ENCODE data around the gene TARBP1.

TARBP1 gene

GRCh38 chr1:234369033-234369430 lies 109.9 kb downstream of the TARBP1 start:
- H3K4me3 ChIP-seq (ENCODE audit: low read length) = no peak overlapping the region
- DNase-seq (ENCODE audit: low read depth, low spot score) = no peak

- no peak overlapping the region for H3K4me3 ChIP-seq (ENCODE audit: low read length)
- no peak for DNase-seq (ENCODE audit: low read depth, low spot score)
Observed at GRCh38 chr1:234368320-234369032, 110.5 kb downstream of the TARBP1 start.

- DNase-seq (ENCODE audit: low read depth, low spot score) = no peak
- H3K4me3 ChIP-seq (ENCODE audit: low read length) = no peak overlapping the region
Observed at GRCh38 chr1:234362558-234362957, 116.4 kb downstream of the TARBP1 start.

GRCh38 chr1:234361102-234361603 lies 117.8 kb downstream of the TARBP1 start:
- DNase-seq (ENCODE audit: low read depth, low spot score) = no peak
- H3K4me3 ChIP-seq (ENCODE audit: low read length) = no peak overlapping the region

- H3K4me3 ChIP-seq (ENCODE audit: low read length) = peak overlapping the region; percentile 78
- DNase-seq (ENCODE audit: low read depth, low spot score) = no peak
Observed at GRCh38 chr1:234357831-234358230, 121.1 kb downstream of the TARBP1 start.

GRCh38 chr1:234356615-234357269 lies 122.2 kb downstream of the TARBP1 start:
- peak; percentile 57 for DNase-seq (ENCODE audit: low read depth, low spot score)

GRCh38 chr1:234355782-234356510 lies 123.0 kb downstream of the TARBP1 start:
- H3K4me3 ChIP-seq (ENCODE audit: low read length) = peak overlapping the region; percentile 78; the same call in 1 of the 2 replicates
- no peak for DNase-seq (ENCODE audit: low read depth, low spot score)

More at GRCh38 chr1:234356615-234357269, 122.2 kb downstream of the TARBP1 start:
- peak overlapping the region; percentile 78 for H3K4me3 ChIP-seq (ENCODE audit: low read length)

GRCh38 chr1:234348964-234349363 lies 130.0 kb downstream of the TARBP1 start:
- no peak overlapping the region for H3K4me3 ChIP-seq (ENCODE audit: low read length)
- no peak for DNase-seq (ENCODE audit: low read depth, low spot score)

- DNase-seq (ENCODE audit: low read depth, low spot score) = no peak
- H3K4me3 ChIP-seq (ENCODE audit: low read length) = no peak overlapping the region
Observed at GRCh38 chr1:234345237-234345636, 133.7 kb downstream of the TARBP1 start.

- H3K4me3 ChIP-seq (ENCODE audit: low read length) = no peak overlapping the region
- no peak for DNase-seq (ENCODE audit: low read depth, low spot score)
Observed at GRCh38 chr1:234342774-234343173, 136.2 kb downstream of the TARBP1 start.

All from Jurkat, Clone E6-1 (cell line).